ENCODE results near the gene SDHAF2.

DNA sequence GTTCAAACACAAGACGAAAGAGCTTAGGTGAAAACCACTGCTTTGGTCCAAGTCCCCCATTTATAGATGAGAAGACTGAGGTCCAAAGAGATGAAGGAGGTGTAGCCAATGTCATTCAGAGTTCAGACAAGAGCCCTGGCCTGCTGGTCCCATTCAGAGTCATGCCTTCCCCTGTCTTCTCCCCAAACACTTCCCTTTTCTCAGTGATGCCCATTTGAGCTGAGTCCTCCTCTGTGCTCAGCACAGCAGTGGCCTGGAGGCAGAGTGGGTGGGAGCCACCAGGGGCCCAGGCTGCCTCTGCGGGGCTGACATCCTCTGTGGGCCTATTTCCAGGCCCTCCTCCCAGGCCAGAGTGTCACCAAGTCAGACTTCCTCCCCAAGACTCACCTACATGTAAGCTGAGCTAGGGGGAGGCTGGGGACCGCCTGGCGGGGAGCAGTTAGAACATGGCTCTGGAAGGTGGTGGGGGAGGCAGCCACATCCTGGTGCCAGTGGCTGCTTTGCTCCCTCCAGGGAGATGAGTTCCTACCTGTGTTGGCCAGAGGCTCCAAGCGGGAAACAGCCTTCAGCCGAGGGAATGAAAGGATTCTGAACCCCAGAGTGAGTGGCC, 56.2 kb downstream of the SDHAF2 start:
- TF ChIP-seq, protein P1, sequence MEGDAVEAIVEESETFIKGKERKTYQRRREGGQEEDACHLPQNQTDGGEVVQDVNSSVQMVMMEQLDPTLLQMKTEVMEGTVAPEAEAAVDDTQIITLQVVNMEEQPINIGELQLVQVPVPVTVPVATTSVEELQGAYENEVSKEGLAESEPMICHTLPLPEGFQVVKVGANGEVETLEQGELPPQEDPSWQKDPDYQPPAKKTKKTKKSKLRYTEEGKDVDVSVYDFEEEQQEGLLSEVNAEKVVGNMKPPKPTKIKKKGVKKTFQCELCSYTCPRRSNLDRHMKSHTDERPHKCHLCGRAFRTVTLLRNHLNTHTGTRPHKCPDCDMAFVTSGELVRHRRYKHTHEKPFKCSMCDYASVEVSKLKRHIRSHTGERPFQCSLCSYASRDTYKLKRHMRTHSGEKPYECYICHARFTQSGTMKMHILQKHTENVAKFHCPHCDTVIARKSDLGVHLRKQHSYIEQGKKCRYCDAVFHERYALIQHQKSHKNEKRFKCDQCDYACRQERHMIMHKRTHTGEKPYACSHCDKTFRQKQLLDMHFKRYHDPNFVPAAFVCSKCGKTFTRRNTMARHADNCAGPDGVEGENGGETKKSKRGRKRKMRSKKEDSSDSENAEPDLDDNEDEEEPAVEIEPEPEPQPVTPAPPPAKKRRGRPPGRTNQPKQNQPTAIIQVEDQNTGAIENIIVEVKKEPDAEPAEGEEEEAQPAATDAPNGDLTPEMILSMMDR (IDR thresholded peaks at IDR 0.05; ENCODE audit: low read length): no peak
- TF ChIP-seq EZH2 (IDR thresholded peaks at IDR 0.05; ENCODE audit: borderline replicate concordance, low read length): no peak
